HL-60/S4 (cell line): ENCODE results near the gene APBB2.

Source experiments
- in situ Hi-C: fragments of 300-500 bp; cut with MboI; formaldehyde crosslinking; loops from 2 replicates; pipeline ENCODE4 v1.14.3; 2022; ENCODE audit warnings: low sequenced_read_pairs

APBB2 gene

GRCh38 chr4:40953283-40954087 is 260.9 kb downstream of the APBB2 start:
- in situ Hi-C loops: no loop called here

GRCh38 chr4:40952672-40953071 is 261.7 kb downstream of the APBB2 start:
- in situ Hi-C loops: no loop called here

GRCh38 chr4:40952217-40952616 is 262.1 kb downstream of the APBB2 start:
- in situ Hi-C loops: no loop called here

GRCh38 chr4:40951026-40951425 is 263.3 kb downstream of the APBB2 start:
- in situ Hi-C loops: no loop called here

- in situ Hi-C loops: no loop called here
These were observed 264.8 kb downstream of the APBB2 start for GRCh38 chr4:40949358-40950100.

- in situ Hi-C loops: no loop called here
These were observed 266.3 kb downstream of the APBB2 start for GRCh38 chr4:40948014-40948413.

GRCh38 chr4:40946652-40947051 is 267.7 kb downstream of the APBB2 start:
- in situ Hi-C loops: no loop called here

GRCh38 chr4:40940756-40941155 is 273.6 kb downstream of the APBB2 start:
- in situ Hi-C loops: no loop called here

GRCh38 chr4:40940317-40940741 is 274.0 kb downstream of the APBB2 start:
- in situ Hi-C loops: no loop called here

- in situ Hi-C loops: no loop called here
These were observed 274.5 kb downstream of the APBB2 start for GRCh38 chr4:40939856-40940255.

- in situ Hi-C loops: no loop called here
These were observed 276.0 kb downstream of the APBB2 start for GRCh38 chr4:40938337-40938736.

- in situ Hi-C loops: no loop called here
These were observed 277.1 kb downstream of the APBB2 start for GRCh38 chr4:40937140-40937725.

GRCh38 chr4:40934676-40935075 is 279.7 kb downstream of the APBB2 start:
- in situ Hi-C loops: no loop called here

GRCh38 chr4:40933272-40934053 is 280.9 kb downstream of the APBB2 start:
- in situ Hi-C loops: no loop called here

- in situ Hi-C loops: no loop called here
These were observed 282.5 kb downstream of the APBB2 start for GRCh38 chr4:40931841-40932240.

GRCh38 chr4:40931238-40931637 is 283.1 kb downstream of the APBB2 start:
- in situ Hi-C loops: no loop called here

GRCh38 chr4:40927074-40927473 is 287.3 kb downstream of the APBB2 start:
- in situ Hi-C loops: loop anchor here (10.0 kb wide), 1 partner anchor 192 kb away; no protein-coding TSS in a partner anchor

GRCh38 chr4:40924793-40925117 is 289.6 kb downstream of the APBB2 start:
- in situ Hi-C loops: loop anchor here (10.0 kb wide), 1 partner anchor 190 kb away; no protein-coding TSS in a partner anchor

GRCh38 chr4:40924096-40924792 is 290.1 kb downstream of the APBB2 start:
- in situ Hi-C loops: loop anchor here (10.0 kb wide), 1 partner anchor 189 kb away; no protein-coding TSS in a partner anchor
